ENCODE data around the gene GPR84. TPM values are rescaled to one million over a fixed set of nuclear protein-coding genes. Genes with fewer than 3 reads are reported as not detected.

GPR84 gene
- total and polyA plus RNA-seq, 2 of the 13 experiments (the other 11 are each of a cell fraction or from before 2014, with no cell fraction given), result not detected

DNA sequence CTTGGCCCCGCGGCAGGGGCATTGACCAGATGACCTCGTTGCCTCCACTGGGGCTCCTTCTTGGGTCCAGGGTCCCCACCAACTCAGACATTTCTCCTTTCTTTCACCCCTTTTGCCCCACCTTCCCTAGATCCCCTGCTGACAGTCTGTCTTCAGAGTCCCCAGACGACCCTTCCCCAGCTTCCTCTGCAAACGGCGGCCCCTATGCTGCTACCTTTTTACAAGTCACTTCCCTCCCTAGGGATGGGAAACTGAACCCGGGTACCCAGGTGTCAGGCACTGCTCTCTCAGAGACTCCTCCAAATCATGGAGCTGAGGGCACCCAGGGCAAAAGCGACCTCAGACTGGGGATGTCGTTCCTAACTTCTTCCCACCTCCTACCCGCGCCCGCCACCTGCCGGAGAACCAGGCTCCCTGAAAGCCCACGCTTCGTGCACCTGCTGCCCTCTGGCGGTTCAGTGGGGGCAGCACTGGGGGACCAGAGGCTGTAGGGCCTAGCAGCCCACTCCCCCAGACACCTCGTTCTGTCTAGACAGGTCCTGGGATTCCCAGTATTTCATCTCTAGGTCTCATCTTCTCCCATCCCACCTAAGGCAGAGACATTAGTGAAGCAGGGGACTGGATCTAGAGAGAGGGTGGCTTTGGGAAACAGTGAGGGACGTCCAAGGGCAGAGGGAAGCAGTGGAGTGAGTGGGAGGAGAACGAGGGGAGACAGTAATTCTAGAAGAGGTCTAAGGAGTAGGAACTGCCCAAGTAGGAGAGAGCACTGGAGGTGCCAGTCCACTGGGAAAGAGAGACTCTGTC, 15.3 kb upstream of the GPR84 start (continued):
- TF ChIP-seq, protein P1, sequence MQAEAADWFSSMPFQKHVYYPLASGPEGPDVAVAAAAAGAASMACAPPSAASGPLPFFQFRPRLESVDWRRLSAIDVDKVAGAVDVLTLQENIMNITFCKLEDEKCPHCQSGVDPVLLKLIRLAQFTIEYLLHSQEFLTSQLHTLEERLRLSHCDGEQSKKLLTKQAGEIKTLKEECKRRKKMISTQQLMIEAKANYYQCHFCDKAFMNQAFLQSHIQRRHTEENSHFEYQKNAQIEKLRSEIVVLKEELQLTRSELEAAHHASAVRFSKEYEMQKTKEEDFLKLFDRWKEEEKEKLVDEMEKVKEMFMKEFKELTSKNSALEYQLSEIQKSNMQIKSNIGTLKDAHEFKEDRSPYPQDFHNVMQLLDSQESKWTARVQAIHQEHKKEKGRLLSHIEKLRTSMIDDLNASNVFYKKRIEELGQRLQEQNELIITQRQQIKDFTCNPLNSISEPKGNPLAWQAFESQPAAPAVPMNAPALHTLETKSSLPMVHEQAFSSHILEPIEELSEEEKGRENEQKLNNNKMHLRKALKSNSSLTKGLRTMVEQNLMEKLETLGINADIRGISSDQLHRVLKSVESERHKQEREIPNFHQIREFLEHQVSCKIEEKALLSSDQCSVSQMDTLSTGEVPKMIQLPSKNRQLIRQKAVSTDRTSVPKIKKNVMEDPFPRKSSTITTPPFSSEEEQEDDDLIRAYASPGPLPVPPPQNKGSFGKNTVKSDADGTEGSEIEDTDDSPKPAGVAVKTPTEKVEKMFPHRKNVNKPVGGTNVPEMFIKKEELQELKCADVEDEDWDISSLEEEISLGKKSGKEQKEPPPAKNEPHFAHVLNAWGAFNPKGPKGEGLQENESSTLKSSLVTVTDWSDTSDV (CRISPR knock-in tag; IDR thresholded peaks at IDR 0.05), result no peak
- TF ChIP-seq JUN (CRISPR knock-in tag; IDR thresholded peaks at IDR 0.05), result no peak
- no peak for TF ChIP-seq ZNF7 (CRISPR knock-in tag; IDR thresholded peaks at IDR 0.05)
- TF ChIP-seq, protein P2, sequence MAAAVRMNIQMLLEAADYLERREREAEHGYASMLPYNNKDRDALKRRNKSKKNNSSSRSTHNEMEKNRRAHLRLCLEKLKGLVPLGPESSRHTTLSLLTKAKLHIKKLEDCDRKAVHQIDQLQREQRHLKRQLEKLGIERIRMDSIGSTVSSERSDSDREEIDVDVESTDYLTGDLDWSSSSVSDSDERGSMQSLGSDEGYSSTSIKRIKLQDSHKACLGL (CRISPR knock-in tag; IDR thresholded peaks at IDR 0.05), result no peak
- TF ChIP-seq, protein P3, sequence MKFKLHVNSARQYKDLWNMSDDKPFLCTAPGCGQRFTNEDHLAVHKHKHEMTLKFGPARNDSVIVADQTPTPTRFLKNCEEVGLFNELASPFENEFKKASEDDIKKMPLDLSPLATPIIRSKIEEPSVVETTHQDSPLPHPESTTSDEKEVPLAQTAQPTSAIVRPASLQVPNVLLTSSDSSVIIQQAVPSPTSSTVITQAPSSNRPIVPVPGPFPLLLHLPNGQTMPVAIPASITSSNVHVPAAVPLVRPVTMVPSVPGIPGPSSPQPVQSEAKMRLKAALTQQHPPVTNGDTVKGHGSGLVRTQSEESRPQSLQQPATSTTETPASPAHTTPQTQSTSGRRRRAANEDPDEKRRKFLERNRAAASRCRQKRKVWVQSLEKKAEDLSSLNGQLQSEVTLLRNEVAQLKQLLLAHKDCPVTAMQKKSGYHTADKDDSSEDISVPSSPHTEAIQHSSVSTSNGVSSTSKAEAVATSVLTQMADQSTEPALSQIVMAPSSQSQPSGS (CRISPR knock-in tag; IDR thresholded peaks at IDR 0.05), result no peak
- TF ChIP-seq, protein P4, sequence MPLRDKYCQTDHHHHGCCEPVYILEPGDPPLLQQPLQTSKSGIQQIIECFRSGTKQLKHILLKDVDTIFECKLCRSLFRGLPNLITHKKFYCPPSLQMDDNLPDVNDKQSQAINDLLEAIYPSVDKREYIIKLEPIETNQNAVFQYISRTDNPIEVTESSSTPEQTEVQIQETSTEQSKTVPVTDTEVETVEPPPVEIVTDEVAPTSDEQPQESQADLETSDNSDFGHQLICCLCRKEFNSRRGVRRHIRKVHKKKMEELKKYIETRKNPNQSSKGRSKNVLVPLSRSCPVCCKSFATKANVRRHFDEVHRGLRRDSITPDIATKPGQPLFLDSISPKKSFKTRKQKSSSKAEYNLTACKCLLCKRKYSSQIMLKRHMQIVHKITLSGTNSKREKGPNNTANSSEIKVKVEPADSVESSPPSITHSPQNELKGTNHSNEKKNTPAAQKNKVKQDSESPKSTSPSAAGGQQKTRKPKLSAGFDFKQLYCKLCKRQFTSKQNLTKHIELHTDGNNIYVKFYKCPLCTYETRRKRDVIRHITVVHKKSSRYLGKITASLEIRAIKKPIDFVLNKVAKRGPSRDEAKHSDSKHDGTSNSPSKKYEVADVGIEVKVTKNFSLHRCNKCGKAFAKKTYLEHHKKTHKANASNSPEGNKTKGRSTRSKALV (CRISPR knock-in tag; IDR thresholded peaks at IDR 0.05), result no peak
- TF ChIP-seq, protein P5, sequence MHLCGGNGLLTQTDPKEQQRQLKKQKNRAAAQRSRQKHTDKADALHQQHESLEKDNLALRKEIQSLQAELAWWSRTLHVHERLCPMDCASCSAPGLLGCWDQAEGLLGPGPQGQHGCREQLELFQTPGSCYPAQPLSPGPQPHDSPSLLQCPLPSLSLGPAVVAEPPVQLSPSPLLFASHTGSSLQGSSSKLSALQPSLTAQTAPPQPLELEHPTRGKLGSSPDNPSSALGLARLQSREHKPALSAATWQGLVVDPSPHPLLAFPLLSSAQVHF (CRISPR knock-in tag; IDR thresholded peaks at IDR 0.05), result no peak
- TF ChIP-seq PAWR (CRISPR knock-in tag; IDR thresholded peaks at IDR 0.05; ENCODE audit: borderline replicate concordance), result no peak
- no peak for TF ChIP-seq CCDC6 (CRISPR knock-in tag; IDR thresholded peaks at IDR 0.05)
- TF ChIP-seq PLRG1 (conservative IDR thresholded peaks at IDR 0.05), result no peak
- TF ChIP-seq, protein P6, sequence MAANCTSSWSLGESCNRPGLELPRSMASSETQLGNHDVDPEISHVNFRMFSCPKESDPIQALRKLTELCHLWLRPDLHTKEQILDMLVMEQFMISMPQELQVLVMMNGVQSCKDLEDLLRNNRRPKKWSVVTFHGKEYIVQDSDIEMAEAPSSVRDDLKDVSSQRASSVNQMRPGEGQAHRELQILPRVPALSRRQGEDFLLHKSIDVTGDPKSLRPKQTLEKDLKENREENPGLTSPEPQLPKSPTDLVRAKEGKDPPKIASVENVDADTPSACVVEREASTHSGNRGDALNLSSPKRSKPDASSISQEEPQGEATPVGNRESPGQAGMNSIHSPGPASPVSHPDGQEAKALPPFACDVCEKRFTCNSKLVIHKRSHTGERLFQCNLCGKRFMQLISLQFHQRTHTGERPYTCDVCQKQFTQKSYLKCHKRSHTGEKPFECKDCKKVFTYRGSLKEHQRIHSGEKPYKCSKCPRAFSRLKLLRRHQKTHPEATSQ (CRISPR knock-in tag; IDR thresholded peaks at IDR 0.05; ENCODE audit: borderline replicate concordance), result no peak
- no peak for TF ChIP-seq HHEX (CRISPR knock-in tag; IDR thresholded peaks at IDR 0.05)
- TF ChIP-seq, protein P7, sequence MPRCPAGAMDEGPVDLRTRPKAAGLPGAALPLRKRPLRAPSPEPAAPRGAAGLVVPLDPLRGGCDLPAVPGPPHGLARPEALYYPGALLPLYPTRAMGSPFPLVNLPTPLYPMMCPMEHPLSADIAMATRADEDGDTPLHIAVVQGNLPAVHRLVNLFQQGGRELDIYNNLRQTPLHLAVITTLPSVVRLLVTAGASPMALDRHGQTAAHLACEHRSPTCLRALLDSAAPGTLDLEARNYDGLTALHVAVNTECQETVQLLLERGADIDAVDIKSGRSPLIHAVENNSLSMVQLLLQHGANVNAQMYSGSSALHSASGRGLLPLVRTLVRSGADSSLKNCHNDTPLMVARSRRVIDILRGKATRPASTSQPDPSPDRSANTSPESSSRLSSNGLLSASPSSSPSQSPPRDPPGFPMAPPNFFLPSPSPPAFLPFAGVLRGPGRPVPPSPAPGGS (CRISPR knock-in tag; IDR thresholded peaks at IDR 0.05), result no peak
- TF ChIP-seq, protein P8, sequence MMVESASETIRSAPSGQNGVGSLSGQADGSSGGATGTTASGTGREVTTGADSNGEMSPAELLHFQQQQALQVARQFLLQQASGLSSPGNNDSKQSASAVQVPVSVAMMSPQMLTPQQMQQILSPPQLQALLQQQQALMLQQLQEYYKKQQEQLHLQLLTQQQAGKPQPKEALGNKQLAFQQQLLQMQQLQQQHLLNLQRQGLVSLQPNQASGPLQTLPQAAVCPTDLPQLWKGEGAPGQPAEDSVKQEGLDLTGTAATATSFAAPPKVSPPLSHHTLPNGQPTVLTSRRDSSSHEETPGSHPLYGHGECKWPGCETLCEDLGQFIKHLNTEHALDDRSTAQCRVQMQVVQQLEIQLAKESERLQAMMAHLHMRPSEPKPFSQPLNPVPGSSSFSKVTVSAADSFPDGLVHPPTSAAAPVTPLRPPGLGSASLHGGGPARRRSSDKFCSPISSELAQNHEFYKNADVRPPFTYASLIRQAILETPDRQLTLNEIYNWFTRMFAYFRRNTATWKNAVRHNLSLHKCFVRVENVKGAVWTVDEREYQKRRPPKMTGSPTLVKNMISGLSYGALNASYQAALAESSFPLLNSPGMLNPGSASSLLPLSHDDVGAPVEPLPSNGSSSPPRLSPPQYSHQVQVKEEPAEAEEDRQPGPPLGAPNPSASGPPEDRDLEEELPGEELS (CRISPR knock-in tag; IDR thresholded peaks at IDR 0.05), result no peak
